ENCODE results near the gene PCDHGA4. TPM values are rescaled to one million over a fixed set of nuclear protein-coding genes. Genes with fewer than 3 reads are reported as not detected.
A peak's percentile ranks its signal among the peaks of the same experiment; 100 is the strongest.

Gene PCDHGA4
- total RNA-seq, 2 donors from 2014 or later = 0.86 to 5.0 TPM

- no peaks in the 10 kb centered on the region for H3K4me1 ChIP-seq (ENCODE audit: control insufficient read depth, insufficient read depth, low read length)
- TF ChIP-seq CTCF (conservative IDR thresholded peaks at IDR 0.05) = peak; percentile 63
- Mint-ChIP-seq H3K36me3 (ENCODE audit: low read depth) (peaks cover 44% of the 10 kb centered on the region), H3K27ac (no peak within 1 kb of the TSS), H3K4me3 (peak within 1 kb of the TSS; percentile 40), H3K9me3 (peaks cover 62% of the 10 kb centered on the region), H3K27me3 (ENCODE audit: insufficient read depth) (no peaks in the 10 kb centered on the region), H3K4me1 (no peaks in the 10 kb centered on the region)
- peaks cover 51% of the 10 kb centered on the region for H3K9me3 ChIP-seq (ENCODE audit: control insufficient read depth, low read length)
- H3K9ac ChIP-seq (ENCODE audit: extremely low read depth, low read length, poor library complexity, severe bottlenecking) = no peak within 1 kb of the TSS
- WGBS, 2 experiments (ENCODE audit: insufficient coverage in 1 of 2, insufficient read length in 1 of 2) = 94 to 95% methylated on average over 32 of the region's 32 CpGs
- no peaks in the 10 kb centered on the region for H3K27me3 ChIP-seq (ENCODE audit: control insufficient read depth, insufficient read depth, low read length, poor library complexity, severe bottlenecking)
- no peaks in the 10 kb centered on the region for H3K36me3 ChIP-seq (ENCODE audit: control insufficient read depth, insufficient read depth, low read length)
- no peak within 1 kb of the TSS for H3K4me3 ChIP-seq (ENCODE audit: low read length)
- DNase-seq = no peak
- no peak within 1 kb of the TSS for H3K27ac ChIP-seq (ENCODE audit: low read depth, low read length)
Measured at GRCh38 chr5:141369994-141370848, 15.4 kb downstream of the PCDHGA4 start, which contains the start of gene PCDHGB3. Gene PCDHGB3 (plus strand): TSS chr5:141370242. CDS start chr5:141370395, 153 bp downstream.

- Histone ChIP-seq H3K4me1 (ENCODE audit: control insufficient read depth, insufficient read depth, low read length) (no peaks in the 10 kb centered on the region), H3K27me3 (ENCODE audit: control insufficient read depth, insufficient read depth, low read length, poor library complexity, severe bottlenecking) (no peaks in the 10 kb centered on the region), H3K4me3 (ENCODE audit: low read length) (no peak overlapping the region), H3K27ac (ENCODE audit: low read depth, low read length) (no peak overlapping the region), H3K9ac (ENCODE audit: extremely low read depth, low read length, poor library complexity, severe bottlenecking) (no peak overlapping the region), H3K9me3 (ENCODE audit: control insufficient read depth, low read length) (peaks cover 40% of the 10 kb centered on the region), H3K36me3 (ENCODE audit: control insufficient read depth, insufficient read depth, low read length) (no peaks in the 10 kb centered on the region)
- Mint-ChIP-seq H3K27me3 (ENCODE audit: insufficient read depth) (no peaks in the 10 kb centered on the region), H3K36me3 (ENCODE audit: low read depth) (peaks cover 43% of the 10 kb centered on the region), H3K27ac (no peak overlapping the region), H3K9me3 (peaks cover 59% of the 10 kb centered on the region), H3K4me1 (no peaks in the 10 kb centered on the region), H3K4me3 (no peak overlapping the region)
- no peak for TF ChIP-seq CTCF (conservative IDR thresholded peaks at IDR 0.05)
- WGBS, 2 experiments (ENCODE audit: insufficient coverage in 1 of 2, insufficient read length in 1 of 2) = 95 to 96% methylated on average over 58 to 69 of the region's 69 CpGs
- DNase-seq = no peak
Measured at GRCh38 chr5:141371572-141372475, 17.0 kb downstream of the PCDHGA4 start.

- no peaks in the 10 kb centered on the region for H3K27me3 ChIP-seq (ENCODE audit: control insufficient read depth, insufficient read depth, low read length, poor library complexity, severe bottlenecking)
- 93 to 96% methylated on average over 26 to 27 of the region's 27 CpGs for WGBS, 2 experiments (ENCODE audit: insufficient coverage in 1 of 2, insufficient read length in 1 of 2)
- H3K9me3 ChIP-seq (ENCODE audit: control insufficient read depth, low read length) = peaks cover 52% of the 10 kb centered on the region
- H3K27ac ChIP-seq (ENCODE audit: low read depth, low read length) = no peak within 1 kb of the TSS
- H3K4me1 ChIP-seq (ENCODE audit: control insufficient read depth, insufficient read depth, low read length) = no peaks in the 10 kb centered on the region
- H3K9ac ChIP-seq (ENCODE audit: extremely low read depth, low read length, poor library complexity, severe bottlenecking) = no peak within 1 kb of the TSS
- no peak for DNase-seq
- no peaks in the 10 kb centered on the region for H3K27me3 Mint-ChIP-seq (ENCODE audit: insufficient read depth)
- peaks cover 48% of the 10 kb centered on the region for H3K36me3 Mint-ChIP-seq (ENCODE audit: low read depth)
- H3K4me3 ChIP-seq (ENCODE audit: low read length) = no peak within 1 kb of the TSS
- H3K9me3 Mint-ChIP-seq = peaks cover 61% of the 10 kb centered on the region
- H3K36me3 ChIP-seq (ENCODE audit: control insufficient read depth, insufficient read depth, low read length) = no peaks in the 10 kb centered on the region
- no peaks in the 10 kb centered on the region for H3K4me1 Mint-ChIP-seq
- TF ChIP-seq CTCF (conservative IDR thresholded peaks at IDR 0.05) = peak; percentile 39
- H3K27ac Mint-ChIP-seq = no peak within 1 kb of the TSS
- peak within 1 kb of the TSS; percentile 26 for H3K4me3 Mint-ChIP-seq
Measured at GRCh38 chr5:141373673-141374317, 19.0 kb downstream of the PCDHGA4 start, which contains the start of gene PCDHGA6. Gene PCDHGA6 (plus strand): TSS chr5:141373891. CDS start chr5:141374084, 193 bp downstream.

Measured in endodermal cell (in vitro differentiated cells).